C1 segment of cervical spinal cord (tissue), 14 donors: ENCODE results near the gene PRLH.

Experiments used
- DNase-seq, 14 donors: peaks; one replicate each; lab custom pipeline; 2025; lab: John Stamatoyannopoulos, UW

Gene PRLH

GRCh38 chr2:237539681-237540080 is 26.7 kb upstream of the PRLH start:
- DNase-seq = no peak

GRCh38 chr2:237540223-237540775 is 26.1 kb upstream of the PRLH start:
- no peak for DNase-seq

GRCh38 chr2:237540823-237541222 is 25.6 kb upstream of the PRLH start:
- no peak for DNase-seq

- DNase-seq = no peak
Measured at GRCh38 chr2:237541243-237541642, 25.1 kb upstream of the PRLH start.

- DNase-seq = no peak
Measured at GRCh38 chr2:237542001-237542704, 24.2 kb upstream of the PRLH start.

GRCh38 chr2:237546040-237546875 is 20.1 kb upstream of the PRLH start:
- DNase-seq = no peak

- no peak for DNase-seq
Measured at GRCh38 chr2:237546876-237547395, 19.4 kb upstream of the PRLH start.

GRCh38 chr2:237547841-237548416 is 18.4 kb upstream of the PRLH start:
- no peak for DNase-seq

- DNase-seq = no peak
Measured at GRCh38 chr2:237549216-237549615, 17.2 kb upstream of the PRLH start.

GRCh38 chr2:237549643-237550415 is 16.5 kb upstream of the PRLH start:
- DNase-seq = no peak

GRCh38 chr2:237551071-237551574 is 15.3 kb upstream of the PRLH start:
- DNase-seq = no peak

- no peak for DNase-seq
Measured at GRCh38 chr2:237552908-237553307, 13.5 kb upstream of the PRLH start.

- no peak for DNase-seq
Measured at GRCh38 chr2:237553948-237554347, 12.4 kb upstream of the PRLH start.

- no peak for DNase-seq
Measured at GRCh38 chr2:237555560-237555959, 10.8 kb upstream of the PRLH start.

- DNase-seq = no peak
Measured at GRCh38 chr2:237556773-237557632, 9.4 kb upstream of the PRLH start.

- no peak for DNase-seq
Measured at GRCh38 chr2:237557633-237558015, 8.8 kb upstream of the PRLH start.

GRCh38 chr2:237558961-237559641 is 7.3 kb upstream of the PRLH start:
- DNase-seq = no peak

GRCh38 chr2:237561221-237561620 is 5.2 kb upstream of the PRLH start:
- DNase-seq = no peak

- no peak for DNase-seq
Measured at GRCh38 chr2:237563816-237564215, 2.6 kb upstream of the PRLH start.
